ENCODE data around the gene PPFIBP2. TPM values are rescaled to one million over a fixed set of nuclear protein-coding genes. Genes with fewer than 3 reads are reported as not detected.

Gene PPFIBP2
- total RNA-seq, 2 experiments from 2014 or later = 7.9 to 13.2 TPM

GRCh38 chr11:7673724-7674434 is 160.1 kb downstream of the PPFIBP2 start:
- peak; percentile 43 for ATAC-seq
- H3K27ac Mint-ChIP-seq = no peak overlapping the region
- H3K9me3 Mint-ChIP-seq (ENCODE audit: low read depth) = no peaks in the 10 kb centered on the region
- no peaks in the 10 kb centered on the region for H3K36me3 Mint-ChIP-seq (ENCODE audit: low read depth)
- peak overlapping the region; percentile 62 for H3K4me3 Mint-ChIP-seq
- H3K27me3 Mint-ChIP-seq = peaks cover 43% of the 10 kb centered on the region
- POLR2A ChIA-PET = no interaction called here
- intact Hi-C loops (cut with DNase I, micrococcal nuclease) = loop anchor here in 1 of 2 experiments (10.0 kb wide), 1 partner anchor 1969 kb away; no protein-coding TSS in a partner anchor
- peak; percentile 56 for DNase-seq
- peaks cover 38% of the 10 kb centered on the region for H3K4me1 Mint-ChIP-seq
- CTCF ChIA-PET = interaction anchor here (0.7 to 1.2 kb wide), 2 partner anchors 12 to 135 kb away, joined by 3 to 4 read pairs; no protein-coding TSS in a partner anchor

DNA sequence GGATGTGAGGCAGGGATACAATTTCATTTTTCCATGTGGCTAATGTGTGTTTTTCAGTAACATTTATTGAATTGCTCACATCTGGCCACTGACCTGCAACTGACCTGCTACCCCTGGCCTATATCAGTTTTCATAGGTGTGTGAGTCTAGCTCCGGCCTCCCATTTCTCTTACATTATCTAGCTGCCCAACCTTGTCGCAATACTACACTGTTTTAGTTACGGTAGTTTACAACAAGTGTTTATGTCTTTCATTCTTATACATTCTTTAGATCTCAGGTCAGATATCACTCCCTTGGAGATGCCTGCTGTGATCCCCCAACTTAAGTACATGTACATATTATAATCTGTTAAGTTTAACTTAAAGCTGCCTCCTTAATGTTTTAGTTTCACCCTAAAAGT is 161.8 kb downstream of the PPFIBP2 start:
- Mint-ChIP-seq H3K36me3 (ENCODE audit: low read depth) (no peaks in the 10 kb centered on the region), H3K27me3 (peaks cover 49% of the 10 kb centered on the region), H3K27ac (no peak overlapping the region), H3K4me1 (peaks cover 37% of the 10 kb centered on the region), H3K9me3 (ENCODE audit: low read depth) (no peaks in the 10 kb centered on the region), H3K4me3 (no peak overlapping the region)
- intact Hi-C loops (cut with DNase I, micrococcal nuclease) = loop anchor here in 1 of 2 experiments (10.0 kb wide), 1 partner anchor 1971 kb away; no protein-coding TSS in a partner anchor
- DNase-seq (no peak), ATAC-seq (no peak)
- ChIA-PET CTCF (interaction anchor here (1.1 to 2.0 kb wide), 2 partner anchors 9 to 162 kb away, joined by 3 to 6 read pairs; partner anchors contain the start of gene PPFIBP2), POLR2A (no interaction called here)

- no peak overlapping the region for H3K4me3 Mint-ChIP-seq
- peaks cover 26% of the 10 kb centered on the region for H3K4me1 Mint-ChIP-seq
- intact Hi-C loops (cut with DNase I, micrococcal nuclease) = loop anchor here in 1 of 2 experiments (10.0 kb wide), 1 partner anchor 1972 kb away; no protein-coding TSS in a partner anchor
- ATAC-seq (no peak), DNase-seq (no peak)
- no peak overlapping the region for H3K27ac Mint-ChIP-seq
- H3K27me3 Mint-ChIP-seq = peaks cover 54% of the 10 kb centered on the region
- POLR2A ChIA-PET = interaction anchor here (0.8 kb wide), 1 partner anchor 12 kb away, joined by 3 read pairs; no protein-coding TSS in a partner anchor
- CTCF ChIA-PET = interaction anchor here (1.1 to 2.0 kb wide), 2 partner anchors 10 kb away, joined by 3 to 6 read pairs; no protein-coding TSS in a partner anchor
- H3K9me3 Mint-ChIP-seq (ENCODE audit: low read depth) = no peaks in the 10 kb centered on the region
- H3K36me3 Mint-ChIP-seq (ENCODE audit: low read depth) = no peaks in the 10 kb centered on the region
Measured at GRCh38 chr11:7677071-7677470, 163.3 kb downstream of the PPFIBP2 start.

DNA sequence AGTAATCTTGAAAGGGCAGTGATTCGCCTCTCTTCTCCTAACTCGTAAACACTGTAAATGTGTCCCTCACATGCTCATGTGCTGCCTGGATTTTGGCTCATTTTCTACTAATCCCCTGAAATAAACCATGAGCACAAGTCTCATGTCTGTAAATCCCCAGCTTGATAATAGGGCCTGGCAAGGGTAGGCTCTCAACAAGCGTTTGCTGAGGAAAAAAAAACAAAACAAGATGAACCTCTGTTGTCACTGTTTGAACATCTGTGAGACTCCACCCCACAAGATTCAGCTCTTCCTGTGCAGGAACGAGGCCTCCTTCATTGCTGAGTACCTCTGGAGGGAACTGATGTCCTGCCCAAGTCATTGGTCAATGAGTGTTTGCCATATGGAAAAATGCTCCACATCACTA is 164.0 kb downstream of the PPFIBP2 start:
- CTCF ChIA-PET = interaction anchor here (0.6 to 1.1 kb wide), 5 partner anchors 9 to 17 kb away, joined by 3 read pairs; no protein-coding TSS in a partner anchor
- Mint-ChIP-seq H3K9me3 (ENCODE audit: low read depth) (no peaks in the 10 kb centered on the region), H3K4me3 (no peak overlapping the region), H3K4me1 (peaks cover 19% of the 10 kb centered on the region), H3K36me3 (ENCODE audit: low read depth) (no peaks in the 10 kb centered on the region), H3K27me3 (peaks cover 47% of the 10 kb centered on the region), H3K27ac (no peak overlapping the region)
- DNase-seq = no peak
- intact Hi-C loops (cut with DNase I, micrococcal nuclease) = loop anchor here in 1 of 2 experiments (10.0 kb wide), 1 partner anchor 1973 kb away; no protein-coding TSS in a partner anchor
- ATAC-seq = no peak
- POLR2A ChIA-PET = interaction anchor here (0.8 kb wide), 1 partner anchor 12 kb away, joined by 3 read pairs; no protein-coding TSS in a partner anchor

DNA sequence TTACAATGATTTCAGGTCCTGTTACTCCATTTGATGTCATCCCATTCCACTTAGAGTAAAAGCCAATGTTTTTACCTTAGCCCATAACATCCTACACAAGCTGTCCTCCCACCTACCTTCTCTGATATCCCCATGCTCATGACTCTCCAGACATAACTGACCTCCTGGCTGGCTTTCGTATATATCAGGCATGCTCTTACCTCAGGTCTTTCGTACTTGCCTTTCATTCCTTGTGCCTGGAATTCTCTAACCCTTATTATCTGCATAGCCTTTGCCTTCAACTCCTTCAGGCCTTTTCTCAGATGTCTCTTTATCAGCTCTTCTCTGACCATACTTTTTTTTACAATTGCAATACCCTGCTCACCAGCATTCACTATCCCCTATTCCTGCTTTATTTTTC is 169.8 kb downstream of the PPFIBP2 start:
- Mint-ChIP-seq H3K4me1 (no peaks in the 10 kb centered on the region), H3K36me3 (ENCODE audit: low read depth) (no peaks in the 10 kb centered on the region), H3K27me3 (peaks cover 25% of the 10 kb centered on the region), H3K9me3 (ENCODE audit: low read depth) (no peaks in the 10 kb centered on the region), H3K27ac (no peak overlapping the region), H3K4me3 (no peak overlapping the region)
- no peak for DNase-seq
- intact Hi-C loops (cut with DNase I, micrococcal nuclease) = no loop called here
- ATAC-seq = no peak
- CTCF ChIA-PET = no interaction called here
- POLR2A ChIA-PET = no interaction called here

DNA sequence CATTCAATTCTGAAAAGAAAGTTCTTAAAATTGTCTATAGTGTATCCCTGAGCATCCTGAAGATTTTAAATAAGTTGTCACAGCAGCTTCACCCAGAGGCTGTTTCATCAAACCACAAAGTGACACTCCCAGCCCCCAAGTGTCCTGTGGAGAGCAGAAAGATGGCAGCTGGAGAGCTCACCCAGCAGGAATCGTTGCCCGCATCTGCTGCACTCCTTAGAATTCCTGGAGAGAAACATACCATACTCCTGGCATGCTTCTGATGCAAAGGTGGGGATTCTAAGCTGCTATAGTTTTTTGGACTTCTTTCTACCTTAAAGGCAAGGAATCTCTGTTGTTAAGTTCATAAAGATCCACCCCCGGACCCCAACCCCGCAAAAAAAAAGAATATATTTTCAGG is 173.0 kb downstream of the PPFIBP2 start:
- ChIA-PET POLR2A (no interaction called here), CTCF (interaction anchor here (0.6 to 1.6 kb wide), 7 partner anchors 9 to 589 kb away, joined by 3 to 4 read pairs (median 3); no protein-coding TSS in a partner anchor)
- no peak overlapping the region for H3K4me3 Mint-ChIP-seq
- H3K36me3 Mint-ChIP-seq (ENCODE audit: low read depth) = no peaks in the 10 kb centered on the region
- DNase-seq = no peak
- H3K4me1 Mint-ChIP-seq = peaks cover 4% of the 10 kb centered on the region
- H3K9me3 Mint-ChIP-seq (ENCODE audit: low read depth) = no peaks in the 10 kb centered on the region
- ATAC-seq = no peak
- peaks cover 21% of the 10 kb centered on the region for H3K27me3 Mint-ChIP-seq
- intact Hi-C loops (cut with DNase I, micrococcal nuclease) = loop anchor here in 1 of 2 experiments (5.0 kb wide), 1 partner anchor 114 kb away; no protein-coding TSS in a partner anchor
- H3K27ac Mint-ChIP-seq = no peak overlapping the region

DNA sequence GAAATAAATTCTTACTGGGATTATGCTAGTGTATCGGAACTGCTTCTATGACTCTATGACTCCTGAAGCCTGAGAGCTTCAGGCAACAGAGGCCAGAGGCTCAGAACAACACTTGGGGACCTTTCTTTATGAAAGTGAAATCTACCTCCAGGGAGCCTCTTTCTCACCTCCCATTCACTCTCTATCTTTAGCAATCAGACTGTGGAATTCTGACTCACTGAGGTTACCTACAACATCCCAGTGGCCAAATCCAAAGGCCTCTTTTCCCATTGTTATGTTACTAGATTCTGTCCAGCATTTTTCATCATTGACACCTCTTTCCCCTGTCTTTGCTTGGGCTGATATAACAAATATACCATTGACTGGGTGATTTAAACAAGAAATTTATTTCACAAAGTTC is 173.6 kb downstream of the PPFIBP2 start:
- peaks cover 5% of the 10 kb centered on the region for H3K4me1 Mint-ChIP-seq
- H3K9me3 Mint-ChIP-seq (ENCODE audit: low read depth) = no peaks in the 10 kb centered on the region
- ATAC-seq (no peak), DNase-seq (no peak)
- no peaks in the 10 kb centered on the region for H3K36me3 Mint-ChIP-seq (ENCODE audit: low read depth)
- H3K4me3 Mint-ChIP-seq = no peak overlapping the region
- H3K27ac Mint-ChIP-seq = no peak overlapping the region
- intact Hi-C loops (cut with DNase I, micrococcal nuclease) = loop anchor here in 1 of 2 experiments (5.0 kb wide), 1 partner anchor 115 kb away; no protein-coding TSS in a partner anchor
- H3K27me3 Mint-ChIP-seq = peaks cover 25% of the 10 kb centered on the region
- CTCF ChIA-PET = interaction anchor here (0.5 to 1.6 kb wide), 13 partner anchors 10 to 594 kb away, joined by 3 to 4 read pairs (median 3); no protein-coding TSS in a partner anchor
- POLR2A ChIA-PET = no interaction called here

DNA sequence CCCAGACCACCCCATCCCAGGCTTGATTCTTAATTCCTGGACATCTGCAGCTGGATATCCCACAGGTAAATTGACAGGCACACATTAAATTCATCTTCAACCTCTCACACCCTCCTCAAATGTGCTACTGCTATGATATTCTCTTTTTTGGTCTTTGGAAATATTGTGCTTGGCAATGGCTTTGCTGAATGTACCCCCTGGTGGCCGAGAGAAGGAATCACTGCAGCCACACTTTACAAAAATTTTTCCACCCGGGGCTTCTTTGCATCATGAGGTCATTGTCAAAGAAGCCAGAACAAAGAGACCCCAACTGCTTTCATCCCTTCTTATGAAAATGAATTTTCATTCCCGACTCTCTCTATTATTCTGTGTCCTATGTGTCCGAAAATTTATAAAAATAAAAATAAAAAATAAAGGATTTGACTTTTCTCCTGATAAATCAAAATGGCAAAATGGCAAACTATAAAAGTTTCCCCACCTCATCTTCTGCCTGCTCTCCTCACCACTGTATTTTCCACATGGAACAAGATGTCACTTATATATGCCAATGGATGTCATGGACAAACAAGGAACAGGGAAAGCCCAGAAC is 174.5 kb downstream of the PPFIBP2 start:
- DNase-seq (peak; percentile 38), ATAC-seq (peak; percentile 44)
- POLR2A ChIA-PET = no interaction called here

GRCh38 chr11:7689239-7689638 is 175.4 kb downstream of the PPFIBP2 start:
- intact Hi-C loops (cut with DNase I, micrococcal nuclease) = loop anchor here in 1 of 2 experiments (2.0 to 5.0 kb wide), 2 partner anchors 117 to 176 kb away; partner anchors contain the start of gene PPFIBP2
- no peak overlapping the region for H3K27ac Mint-ChIP-seq
- POLR2A ChIA-PET = interaction anchor here (1.0 kb wide), 1 partner anchor 558 kb away, joined by 4 read pairs; no protein-coding TSS in a partner anchor

More for the DNA sequence above, 174.5 kb downstream of the PPFIBP2 start:
- Mint-ChIP-seq H3K9me3 (ENCODE audit: low read depth) (no peaks in the 10 kb centered on the region), H3K4me1 (peaks cover 5% of the 10 kb centered on the region), H3K36me3 (ENCODE audit: low read depth) (no peaks in the 10 kb centered on the region), H3K27ac (no peak overlapping the region), H3K27me3 (peaks cover 30% of the 10 kb centered on the region), H3K4me3 (no peak overlapping the region)
- CTCF ChIA-PET = interaction anchor here (0.7 to 1.7 kb wide), 10 partner anchors 9 to 597 kb away, joined by 3 to 5 read pairs (median 3); no protein-coding TSS in a partner anchor
- intact Hi-C loops (cut with DNase I, micrococcal nuclease) = loop anchor here (1.0 to 5.0 kb wide), 3 partner anchors 116 to 176 kb away; partner anchors contain the start of gene PPFIBP2 (in 2 of the 2)

GRCh38 chr11:7690648-7691047 is 176.8 kb downstream of the PPFIBP2 start:
- Mint-ChIP-seq H3K27me3 (peaks cover 38% of the 10 kb centered on the region), H3K4me1 (peaks cover 5% of the 10 kb centered on the region), H3K9me3 (ENCODE audit: low read depth) (no peaks in the 10 kb centered on the region), H3K27ac (no peak overlapping the region), H3K4me3 (no peak overlapping the region), H3K36me3 (ENCODE audit: low read depth) (no peaks in the 10 kb centered on the region)
- CTCF ChIA-PET = interaction anchor here (0.5 to 1.7 kb wide), 7 partner anchors 114 to 822 kb away, joined by 3 to 5 read pairs (median 4); partner anchors contain the start of gene PPFIBP2
- no peak for ATAC-seq
- intact Hi-C loops (cut with DNase I, micrococcal nuclease) = loop anchor here in 1 of 2 experiments (10.0 kb wide), 2 partner anchors 246 to 336 kb away; no protein-coding TSS in a partner anchor
- POLR2A ChIA-PET = no interaction called here
- no peak for DNase-seq

More at GRCh38 chr11:7689239-7689638, 175.4 kb downstream of the PPFIBP2 start:
- peaks cover 39% of the 10 kb centered on the region for H3K27me3 Mint-ChIP-seq
- H3K4me1 Mint-ChIP-seq = peaks cover 5% of the 10 kb centered on the region
- CTCF ChIA-PET = interaction anchor here (0.7 to 1.7 kb wide), 8 partner anchors 9 to 1342 kb away, joined by 3 to 8 read pairs (median 4); no protein-coding TSS in a partner anchor
- H3K4me3 Mint-ChIP-seq = no peak overlapping the region
- no peak for ATAC-seq
- H3K9me3 Mint-ChIP-seq (ENCODE audit: low read depth) = no peaks in the 10 kb centered on the region
- no peaks in the 10 kb centered on the region for H3K36me3 Mint-ChIP-seq (ENCODE audit: low read depth)
- no peak for DNase-seq
